BLaER1 treated with 17β-estradiol and CSF1 and Interleukin-3, amounts not matched to agents 10 nM and 100 nM (cell line): ENCODE data around the gene GRID1.

ENCODE experiments used
- H3K27ac ChIP-seq, 11 experiments: shearing (Covaris generic); formaldehyde crosslinking; 2 replicates each; pipeline ENCODE4 v1.8.1; 2022
- H3K27me3 ChIP-seq, 11 experiments: shearing (Covaris generic); formaldehyde crosslinking; 2 replicates each; pipeline ENCODE4 v1.8.1; 2022
- H3K36me3 ChIP-seq, 11 experiments: shearing (Covaris generic); formaldehyde crosslinking; 2 replicates each; pipeline ENCODE4 v1.8.1; 2022
- H3K4me1 ChIP-seq, 10 experiments: shearing (Covaris generic); formaldehyde crosslinking; 2 replicates each; pipeline ENCODE4 v1.8.1; 2022
- H3K4me2 ChIP-seq, 11 experiments: shearing (Covaris generic); formaldehyde crosslinking; 2 replicates each; pipeline ENCODE4 v1.8.1; 2022
- H3K4me3 ChIP-seq, 10 experiments: shearing (Covaris generic); formaldehyde crosslinking; 2 replicates each; pipeline ENCODE4 v1.8.1; 2022
- H3K9ac ChIP-seq, 11 experiments: shearing (Covaris generic); formaldehyde crosslinking; 2 replicates each; pipeline ENCODE4 v1.8.1; 2022
- H3K9me3 ChIP-seq, 11 experiments: shearing (Covaris generic); formaldehyde crosslinking; replicated peaks in 1 of 11; 2 replicates each; pipeline ENCODE4 v1.8.1; 2022
- H4K20me1 ChIP-seq, 11 experiments: shearing (Covaris generic); formaldehyde crosslinking; 2 replicates each; pipeline ENCODE4 v1.8.1; 2022
- Cebpa-rat ChIP-seq, 11 experiments: shearing (Covaris generic); IDR thresholded peaks; 2 replicates each; pipeline ENCODE4 v1.8.1; 2022

GRID1 gene

DNA sequence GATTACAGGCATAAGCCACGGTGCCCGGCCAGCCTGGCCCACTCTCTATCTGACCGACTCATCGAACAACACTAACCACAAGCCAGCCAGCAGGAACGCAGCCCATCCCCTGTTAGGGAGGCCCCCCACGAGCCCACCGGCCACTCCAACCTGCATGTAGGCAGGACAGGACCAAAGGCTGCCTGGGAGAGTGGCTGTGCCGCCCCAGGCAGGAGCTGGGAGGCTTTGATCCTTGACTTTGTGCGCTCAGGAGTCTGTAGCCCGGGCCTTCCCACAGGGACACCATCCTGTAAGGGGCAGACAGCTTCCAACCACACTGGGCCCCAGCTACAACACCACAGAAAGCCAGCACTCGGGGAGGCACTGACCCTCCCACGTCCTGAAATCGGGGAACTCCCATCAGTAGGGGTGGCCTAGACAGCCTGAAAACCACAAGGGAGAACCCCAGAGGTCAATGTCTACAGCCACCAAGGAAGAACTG lies 29.4 kb downstream of the GRID1 start:
- H3K4me3 ChIP-seq, result no peak overlapping the region
- H3K27me3 ChIP-seq, result no peaks in the 10 kb centered on the region
- no peak overlapping the region for H3K4me2 ChIP-seq
- H3K36me3 ChIP-seq, result no peaks in the 10 kb centered on the region
- peaks cover 0 to 24% (median 22%) of the 10 kb centered on the region in 10 experiments; a peak in 15 of 20 replicates for H3K4me1 ChIP-seq
- no peak for TF ChIP-seq Cebpa-rat (IDR thresholded peaks at IDR 0.05)
- H3K27ac ChIP-seq, result no peak overlapping the region
- H3K9me3 ChIP-seq, result peaks cover 0 to 9% (median 7%) of the 10 kb centered on the region in 11 experiments; a peak in 7 of 22 replicates
- peaks cover 0 to 3% (median 0%) of the 10 kb centered on the region in 11 experiments; a peak in 1 of 22 replicates for H4K20me1 ChIP-seq
- no peak overlapping the region for H3K9ac ChIP-seq

DNA sequence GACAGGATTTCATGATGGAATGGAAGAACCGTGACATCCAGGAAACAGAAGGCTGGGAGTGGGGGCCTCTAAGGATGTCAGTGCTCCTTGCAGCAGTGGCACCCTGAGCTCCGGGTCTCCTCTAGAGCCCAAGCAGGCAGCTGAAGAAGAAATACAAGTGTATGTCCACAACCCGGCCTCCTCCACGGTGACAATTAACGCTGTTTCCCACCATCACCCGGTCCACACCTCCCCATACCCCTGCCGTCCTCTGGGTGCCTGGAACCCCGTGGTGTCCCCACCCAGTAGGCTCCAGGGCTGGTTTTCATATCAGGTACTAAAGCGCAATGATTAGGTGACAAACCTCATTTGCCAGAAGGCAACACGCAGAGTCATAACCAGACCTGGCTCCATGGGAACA lies 30.3 kb downstream of the GRID1 start:
- Histone ChIP-seq H3K27me3 (no peaks in the 10 kb centered on the region), H3K36me3 (no peaks in the 10 kb centered on the region), H3K27ac (no peak overlapping the region), H3K9ac (no peak overlapping the region), H3K9me3 (peaks cover 0 to 9% (median 7%) of the 10 kb centered on the region in 11 experiments; a peak in 7 of 22 replicates), H3K4me2 (no peak overlapping the region), H4K20me1 (peaks cover 0 to 4% (median 0%) of the 10 kb centered on the region in 11 experiments; a peak in 1 of 22 replicates), H3K4me3 (no peak overlapping the region), H3K4me1 (peaks cover 0 to 16% (median 14%) of the 10 kb centered on the region in 10 experiments; a peak in 14 of 20 replicates)
- TF ChIP-seq Cebpa-rat (IDR thresholded peaks at IDR 0.05), result no peak

DNA sequence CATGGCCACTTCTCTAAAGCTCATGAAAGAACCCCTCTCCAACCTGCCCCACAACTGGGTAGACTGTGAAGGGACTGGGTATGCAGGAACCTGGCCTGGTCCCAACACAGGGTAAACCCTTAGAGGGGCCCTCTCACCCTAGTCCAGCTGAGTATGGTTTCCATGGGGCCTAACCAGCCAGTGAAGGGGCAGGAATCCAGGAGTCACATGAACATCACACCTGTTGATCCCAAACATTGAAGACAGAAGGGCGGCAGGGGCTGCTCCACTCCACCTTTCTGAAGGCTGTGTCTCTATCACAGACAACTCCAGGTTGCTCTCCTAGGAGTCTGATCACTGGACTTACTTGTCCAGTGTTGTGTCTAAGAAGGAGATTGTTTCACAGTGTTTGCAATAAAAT lies 30.8 kb downstream of the GRID1 start:
- Histone ChIP-seq H3K9me3 (peaks cover 0 to 9% (median 7%) of the 10 kb centered on the region in 11 experiments; a peak in 7 of 22 replicates), H3K36me3 (no peaks in the 10 kb centered on the region), H3K4me1 (peaks cover 0 to 11% (median 9%) of the 10 kb centered on the region in 10 experiments; a peak in 14 of 20 replicates), H3K9ac (no peak overlapping the region), H3K27ac (no peak overlapping the region), H3K27me3 (no peaks in the 10 kb centered on the region), H3K4me3 (no peak overlapping the region), H4K20me1 (peaks cover 0 to 5% (median 0%) of the 10 kb centered on the region in 11 experiments; a peak in 1 of 22 replicates), H3K4me2 (no peak overlapping the region)
- TF ChIP-seq Cebpa-rat (IDR thresholded peaks at IDR 0.05), result no peak

DNA sequence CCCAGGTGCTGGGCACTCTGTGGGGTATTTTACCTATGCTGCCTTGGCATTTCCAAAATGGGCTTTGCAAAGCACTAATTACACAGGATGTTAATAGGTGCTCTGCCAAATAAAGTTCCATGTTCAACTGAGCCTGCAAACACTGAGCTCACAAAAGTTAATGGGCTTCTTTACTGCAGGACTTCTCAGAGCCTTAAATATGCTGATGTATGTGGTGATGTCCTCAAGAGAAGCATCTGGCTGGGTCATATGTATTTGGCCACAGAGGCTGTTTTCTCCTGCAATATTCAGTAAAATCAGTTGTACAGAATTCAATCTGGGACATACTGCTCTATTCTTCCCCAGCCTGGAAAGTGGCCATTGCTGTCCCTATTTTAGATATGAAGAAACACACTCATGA lies 31.3 kb downstream of the GRID1 start:
- no peak overlapping the region for H3K27ac ChIP-seq

DNA sequence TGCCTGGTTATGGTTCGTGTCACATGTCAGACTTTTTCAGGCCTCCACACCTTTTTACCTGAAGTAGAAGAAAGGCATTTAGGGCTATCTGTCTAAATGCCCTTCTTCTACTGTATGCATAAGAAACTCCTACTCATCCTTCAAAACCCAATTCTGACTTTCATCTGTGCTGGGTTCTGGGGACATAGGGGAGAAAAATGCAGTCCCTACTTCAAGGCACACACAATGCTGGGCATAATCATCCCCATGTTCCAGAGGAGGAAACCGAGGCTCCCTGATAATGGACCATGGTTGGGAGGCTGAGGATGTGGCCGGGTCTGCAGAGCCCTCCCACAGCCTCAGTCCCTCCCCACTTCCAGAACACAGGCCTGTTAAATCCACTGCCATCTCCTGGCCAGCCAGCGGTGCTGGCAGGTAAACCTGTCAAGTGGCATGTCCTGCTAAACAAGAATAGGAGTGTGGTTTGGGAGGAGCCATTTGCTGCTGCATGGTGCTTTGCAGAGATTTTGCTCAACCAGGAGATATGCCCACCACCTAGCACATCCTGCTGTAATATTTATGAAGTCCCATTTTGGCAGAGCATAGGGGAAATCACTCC lies 32.0 kb downstream of the GRID1 start:
- H3K4me3 ChIP-seq, result no peak overlapping the region
- H3K36me3 ChIP-seq, result no peaks in the 10 kb centered on the region
- no peak for TF ChIP-seq Cebpa-rat (IDR thresholded peaks at IDR 0.05)
- peaks cover 0 to 7% (median 0%) of the 10 kb centered on the region in 11 experiments; a peak in 1 of 22 replicates for H4K20me1 ChIP-seq
- peaks cover 0 to 9% (median 7%) of the 10 kb centered on the region in 11 experiments; a peak in 7 of 22 replicates for H3K9me3 ChIP-seq
- H3K9ac ChIP-seq, result no peak overlapping the region
- no peak overlapping the region for H3K4me2 ChIP-seq
- no peak overlapping the region for H3K27ac ChIP-seq
- H3K27me3 ChIP-seq, result no peaks in the 10 kb centered on the region
- H3K4me1 ChIP-seq, result no peaks in the 10 kb centered on the region; a peak in 1 of 20 replicates

More for the DNA sequence above, 31.3 kb downstream of the GRID1 start:
- Histone ChIP-seq H4K20me1 (peaks cover 0 to 7% (median 0%) of the 10 kb centered on the region in 11 experiments; a peak in 1 of 22 replicates), H3K4me2 (no peak overlapping the region), H3K9me3 (peaks cover 0 to 9% (median 7%) of the 10 kb centered on the region in 11 experiments; a peak in 7 of 22 replicates), H3K4me1 (peaks cover 0 to 5% (median 3%) of the 10 kb centered on the region in 10 experiments; a peak in 14 of 20 replicates), H3K4me3 (no peak overlapping the region), H3K36me3 (no peaks in the 10 kb centered on the region), H3K27me3 (no peaks in the 10 kb centered on the region), H3K9ac (no peak overlapping the region)
- no peak for TF ChIP-seq Cebpa-rat (IDR thresholded peaks at IDR 0.05)

DNA sequence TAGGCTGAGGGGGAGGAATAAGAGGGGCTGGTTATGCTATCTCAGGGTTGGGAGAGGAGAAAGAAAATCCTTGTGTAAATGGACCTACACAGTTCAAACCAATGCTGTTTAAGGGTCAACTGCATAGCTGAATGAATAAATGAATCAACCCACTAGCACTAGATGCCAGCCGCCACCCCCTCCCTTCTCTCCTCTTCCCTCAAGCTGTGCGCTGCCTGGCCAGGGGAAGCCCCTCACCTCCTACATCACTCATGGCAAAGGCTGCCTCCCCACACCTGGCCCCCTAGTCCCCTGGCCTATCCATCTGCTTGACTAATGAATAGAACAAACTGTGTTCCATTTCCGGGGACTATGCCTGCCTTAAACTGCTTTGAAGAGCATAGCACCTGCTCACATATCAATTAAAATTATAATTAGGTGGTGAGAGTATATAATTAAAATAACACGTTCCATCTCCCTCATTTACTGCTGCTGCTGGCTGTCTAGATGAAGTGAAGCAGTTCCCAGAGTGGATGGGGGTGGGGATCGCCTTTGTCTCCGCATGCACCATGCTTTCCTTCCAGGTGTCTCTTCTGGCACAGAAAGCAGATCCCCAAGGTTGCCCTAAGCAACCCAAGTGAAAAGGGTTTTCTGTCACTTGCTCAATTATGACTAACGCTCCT lies 32.6 kb downstream of the GRID1 start:
- TF ChIP-seq Cebpa-rat (IDR thresholded peaks at IDR 0.05), result no peak
- peaks cover 0 to 9% (median 7%) of the 10 kb centered on the region in 11 experiments; a peak in 7 of 22 replicates for H3K9me3 ChIP-seq
- no peak overlapping the region for H3K9ac ChIP-seq
- H3K4me2 ChIP-seq, result no peak overlapping the region
- no peaks in the 10 kb centered on the region for H3K4me1 ChIP-seq
- H4K20me1 ChIP-seq, result peaks cover 0 to 7% (median 0%) of the 10 kb centered on the region in 11 experiments; a peak in 1 of 22 replicates
- H3K27me3 ChIP-seq, result no peaks in the 10 kb centered on the region
- no peak overlapping the region for H3K4me3 ChIP-seq
- no peaks in the 10 kb centered on the region for H3K36me3 ChIP-seq
- H3K27ac ChIP-seq, result no peak overlapping the region

DNA sequence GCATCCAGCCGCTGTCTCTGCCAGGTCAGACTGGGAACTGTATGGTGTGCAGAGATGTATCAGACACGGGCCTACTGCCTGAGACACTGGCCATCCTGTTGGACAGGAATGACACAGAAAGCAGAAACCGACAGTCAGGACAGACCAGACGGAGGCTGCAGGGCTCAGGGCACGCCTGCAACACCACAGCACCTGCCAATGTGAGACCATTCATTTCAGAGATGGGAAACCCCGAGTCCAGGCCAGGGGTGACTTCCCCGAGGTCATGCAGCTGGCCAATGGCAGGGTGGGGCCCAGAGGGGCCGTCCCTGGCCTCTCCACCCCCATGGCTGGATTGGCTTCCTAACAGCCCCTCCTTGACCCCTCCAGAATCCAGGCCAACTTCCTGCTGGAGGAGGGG lies 34.7 kb downstream of the GRID1 start:
- H3K4me3 ChIP-seq, result no peak overlapping the region
- no peaks in the 10 kb centered on the region for H3K9me3 ChIP-seq
- H3K27ac ChIP-seq, result no peak overlapping the region
- H3K36me3 ChIP-seq, result no peaks in the 10 kb centered on the region
- H3K27me3 ChIP-seq, result no peaks in the 10 kb centered on the region
- no peak for TF ChIP-seq Cebpa-rat (IDR thresholded peaks at IDR 0.05)
- H3K4me2 ChIP-seq, result no peak overlapping the region
- H3K4me1 ChIP-seq, result no peaks in the 10 kb centered on the region
- H4K20me1 ChIP-seq, result peaks cover 0 to 7% (median 0%) of the 10 kb centered on the region in 11 experiments; a peak in 1 of 22 replicates
- no peak overlapping the region for H3K9ac ChIP-seq

DNA sequence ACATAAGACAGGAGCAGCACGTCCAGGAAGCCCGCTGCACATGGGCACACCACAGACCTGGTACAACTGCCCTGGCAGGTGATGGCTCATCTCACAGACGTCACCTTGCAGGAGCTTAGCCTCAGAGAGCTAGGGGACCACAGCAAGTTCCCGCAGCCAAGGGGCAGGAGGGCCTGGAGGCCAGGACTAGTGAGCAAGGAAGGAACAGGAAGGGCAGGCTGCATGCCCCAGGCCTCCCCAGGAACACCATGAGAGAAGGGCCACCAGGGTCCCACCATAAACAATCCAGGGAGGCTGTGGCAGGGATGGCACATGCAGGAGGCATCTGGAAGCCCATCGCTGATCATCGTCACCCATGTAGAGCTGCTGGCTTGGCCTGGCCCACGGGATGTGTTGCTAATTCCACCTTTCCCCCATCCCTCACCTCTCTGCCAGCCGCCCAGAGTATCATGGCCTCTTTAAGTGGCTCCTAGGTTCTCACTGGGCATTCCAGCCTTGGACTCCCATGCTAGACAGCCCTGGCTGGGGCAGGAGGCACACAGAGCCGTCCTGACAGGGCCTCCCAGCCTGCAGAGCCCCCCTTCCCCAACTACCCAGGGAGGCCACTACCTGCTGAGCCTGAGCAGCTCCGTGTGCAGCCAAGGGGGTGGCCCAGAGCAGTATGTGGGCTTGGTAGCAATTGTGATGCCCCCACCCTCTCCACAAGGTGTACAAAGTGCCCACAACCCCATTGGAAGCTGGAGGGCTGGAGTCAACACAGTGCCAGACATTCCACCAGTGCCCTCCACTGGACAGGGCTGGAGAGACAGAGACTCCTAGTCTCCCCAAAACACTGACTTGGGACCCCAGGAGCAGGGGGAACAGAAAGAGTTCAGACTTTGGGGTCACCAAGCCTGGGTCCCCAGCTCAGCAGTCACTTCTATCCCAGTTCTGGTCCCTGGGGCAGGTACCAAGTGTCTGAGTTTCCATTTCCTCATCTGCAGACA lies 35.5 kb downstream of the GRID1 start:
- H3K4me2 ChIP-seq, result no peak overlapping the region
- no peak for TF ChIP-seq Cebpa-rat (IDR thresholded peaks at IDR 0.05)
- peaks cover 0 to 7% (median 0%) of the 10 kb centered on the region in 11 experiments; a peak in 1 of 22 replicates for H4K20me1 ChIP-seq
- H3K36me3 ChIP-seq, result no peaks in the 10 kb centered on the region
- H3K4me1 ChIP-seq, result no peaks in the 10 kb centered on the region
- H3K27me3 ChIP-seq, result no peaks in the 10 kb centered on the region
- H3K9me3 ChIP-seq, result no peaks in the 10 kb centered on the region
- H3K9ac ChIP-seq, result no peak overlapping the region
- H3K27ac ChIP-seq, result no peak overlapping the region
- H3K4me3 ChIP-seq, result no peak overlapping the region
